Prostate gland (tissue), 2 donors: ENCODE measurements around the gene DOCK4. TPM values are rescaled to one million over a fixed set of nuclear protein-coding genes. Genes with fewer than 3 reads are reported as not detected.

ENCODE experiments used
- DNase-seq: peaks from one replicate; pipeline ENCODE4 v3.0.0-alpha.2; 2019; ENCODE audit warnings: low spot score
- H3K27ac ChIP-seq, 2 donors: fragments of 200-600 bp; sonication (generic); 2 replicates each; pipeline ENCODE4 v1.5.1; 2017 to 2019
- H3K27me3 ChIP-seq: fragments of 200-600 bp; sonication (generic); replicated peaks from 2 replicates; pipeline ENCODE4 v1.5.1; 2019; ENCODE audit not compliant: insufficient read depth
- H3K36me3 ChIP-seq, 2 donors: fragments of 200-600 bp; sonication (generic); 1 replicate in 1 of 2; 2 replicates in 1 of 2; pipeline versions ENCODE4 v1.5.1 to v1.8.1; 2017 to 2019
- H3K4me1 ChIP-seq: fragments of 200-600 bp; sonication (generic); replicated peaks from 2 replicates; pipeline ENCODE4 v1.5.1; 2019
- H3K4me3 ChIP-seq, 2 donors: fragments of 200-600 bp; sonication (generic); 2 replicates each; pipeline ENCODE4 v1.5.1; 2017 to 2019
- H3K9me3 ChIP-seq: fragments of 200-600 bp; sonication (generic); 2 replicates; pipeline ENCODE4 v1.5.1; 2017
- POLR2A ChIP-seq: fragments of 450-650 bp; IDR thresholded peaks from one replicate; pipeline ENCODE4 v1.6.1; 2016; ENCODE audit warnings: antibody characterized with exemption, mild to moderate bottlenecking
- POLR2AphosphoS5 ChIP-seq: sonication (generic); formaldehyde crosslinking; IDR thresholded peaks from one replicate; pipeline ENCODE4 v1.6.1; 2017; ENCODE audit warnings: antibody characterized with exemption
- WGBS: methylation state at CpG from one replicate; pipeline ENCODE4 v1.1.5; 2018; 5-methylcytosine and 5-hydroxymethylcytosine counted together
- intact Hi-C: fragments of 100-400 bp; cut with DNase I; formaldehyde crosslinking; loops from one replicate; pipeline ENCODE4 v1.14.2; 2022
- total RNA-seq, 2 donors: library from RNA; depleted of rRNA; stranded (reverse); fragments of >200 nt; gene quantifications; one replicate each; pipeline ENCODE4 v1.1.0, GENCODE V29; 2016
- TF ChIP-seq, protein P1 (sequence below), 4 experiments: fragments of 200-600 bp in 2 of 4; fragments of 450-650 bp in 2 of 4; sonication (generic) in 2 of 4; IDR thresholded peaks; 1 replicate in 3 of 4; 2 replicates in 1 of 4; pipeline ENCODE4 v1.5.1; 2016 to 2019; ENCODE audit warnings: antibody characterized with exemption in 4 of 4, mild to moderate bottlenecking in 2 of 4, moderate library complexity in 2 of 4

DOCK4 gene
- total RNA-seq, 2 donors from 2014 or later = 21.8 to 37.4 TPM

GRCh38 chr7:112064627-112065385 is 141.4 kb downstream of the DOCK4 start:
- H3K36me3 ChIP-seq = no peaks in the 10 kb centered on the region
- H3K4me1 ChIP-seq = peaks cover 5% of the 10 kb centered on the region
- TF ChIP-seq POLR2A (no peak), POLR2AphosphoS5 (no peak)
- TF ChIP-seq, protein P1, sequence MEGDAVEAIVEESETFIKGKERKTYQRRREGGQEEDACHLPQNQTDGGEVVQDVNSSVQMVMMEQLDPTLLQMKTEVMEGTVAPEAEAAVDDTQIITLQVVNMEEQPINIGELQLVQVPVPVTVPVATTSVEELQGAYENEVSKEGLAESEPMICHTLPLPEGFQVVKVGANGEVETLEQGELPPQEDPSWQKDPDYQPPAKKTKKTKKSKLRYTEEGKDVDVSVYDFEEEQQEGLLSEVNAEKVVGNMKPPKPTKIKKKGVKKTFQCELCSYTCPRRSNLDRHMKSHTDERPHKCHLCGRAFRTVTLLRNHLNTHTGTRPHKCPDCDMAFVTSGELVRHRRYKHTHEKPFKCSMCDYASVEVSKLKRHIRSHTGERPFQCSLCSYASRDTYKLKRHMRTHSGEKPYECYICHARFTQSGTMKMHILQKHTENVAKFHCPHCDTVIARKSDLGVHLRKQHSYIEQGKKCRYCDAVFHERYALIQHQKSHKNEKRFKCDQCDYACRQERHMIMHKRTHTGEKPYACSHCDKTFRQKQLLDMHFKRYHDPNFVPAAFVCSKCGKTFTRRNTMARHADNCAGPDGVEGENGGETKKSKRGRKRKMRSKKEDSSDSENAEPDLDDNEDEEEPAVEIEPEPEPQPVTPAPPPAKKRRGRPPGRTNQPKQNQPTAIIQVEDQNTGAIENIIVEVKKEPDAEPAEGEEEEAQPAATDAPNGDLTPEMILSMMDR (IDR thresholded peaks at IDR 0.05) = no peak
- H3K27me3 ChIP-seq = no peaks in the 10 kb centered on the region
- no peak overlapping the region for H3K27ac ChIP-seq
- intact Hi-C loops = no loop called here
- no peak for DNase-seq
- no peaks in the 10 kb centered on the region for H3K9me3 ChIP-seq
- H3K4me3 ChIP-seq = no peak overlapping the region
- 94% methylated on average over 5 of the region's 5 CpGs for WGBS

- intact Hi-C loops = no loop called here
- H3K9me3 ChIP-seq = no peaks in the 10 kb centered on the region
- H3K27ac ChIP-seq = no peak overlapping the region
- 94% methylated on average over 2 of the region's 2 CpGs for WGBS
- peaks cover 5% of the 10 kb centered on the region for H3K4me1 ChIP-seq
- no peaks in the 10 kb centered on the region for H3K27me3 ChIP-seq
- no peak overlapping the region for H3K4me3 ChIP-seq
- no peak for DNase-seq
- TF ChIP-seq POLR2A = no peak
- TF ChIP-seq, protein P1 (IDR thresholded peaks at IDR 0.05) = no peak
- H3K36me3 ChIP-seq = no peaks in the 10 kb centered on the region
Observed at GRCh38 chr7:112063974-112064373, 142.2 kb downstream of the DOCK4 start.

GRCh38 chr7:112061051-112061450 is 145.1 kb downstream of the DOCK4 start:
- intact Hi-C loops = no loop called here
- H3K27ac ChIP-seq = no peak overlapping the region
- no peaks in the 10 kb centered on the region for H3K4me1 ChIP-seq
- TF ChIP-seq, protein P1 (IDR thresholded peaks at IDR 0.05) = no peak
- TF ChIP-seq POLR2AphosphoS5 = no peak
- TF ChIP-seq POLR2A = no peak
- WGBS = 85% methylated on average over 3 of the region's 3 CpGs
- no peaks in the 10 kb centered on the region for H3K27me3 ChIP-seq
- DNase-seq = no peak
- H3K36me3 ChIP-seq = no peaks in the 10 kb centered on the region
- no peak overlapping the region for H3K4me3 ChIP-seq
- H3K9me3 ChIP-seq = no peaks in the 10 kb centered on the region

- TF ChIP-seq, protein P1 (IDR thresholded peaks at IDR 0.05) = no peak
- TF ChIP-seq POLR2AphosphoS5 (no peak), POLR2A (no peak)
- no peaks in the 10 kb centered on the region for H3K36me3 ChIP-seq
Observed at GRCh38 chr7:112060625-112061024, 145.6 kb downstream of the DOCK4 start.

GRCh38 chr7:112059675-112060074 is 146.5 kb downstream of the DOCK4 start:
- no peaks in the 10 kb centered on the region for H3K4me1 ChIP-seq
- WGBS = 17% methylated on average over 1 of the region's 1 CpG
- H3K27me3 ChIP-seq = no peaks in the 10 kb centered on the region
- H3K4me3 ChIP-seq = no peak overlapping the region
- H3K36me3 ChIP-seq = no peaks in the 10 kb centered on the region
- TF ChIP-seq POLR2AphosphoS5 (no peak), POLR2A (no peak)
- TF ChIP-seq, protein P1 (IDR thresholded peaks at IDR 0.05) = no peak
- intact Hi-C loops = no loop called here
- H3K27ac ChIP-seq = no peak overlapping the region
- no peaks in the 10 kb centered on the region for H3K9me3 ChIP-seq
- DNase-seq = no peak

More at GRCh38 chr7:112060625-112061024, 145.6 kb downstream of the DOCK4 start:
- H3K9me3 ChIP-seq = no peaks in the 10 kb centered on the region
- no peaks in the 10 kb centered on the region for H3K4me1 ChIP-seq
- no peak overlapping the region for H3K4me3 ChIP-seq
- intact Hi-C loops = no loop called here
- 59% methylated on average over 2 of the region's 2 CpGs for WGBS
- no peak for DNase-seq
- H3K27ac ChIP-seq = no peak overlapping the region
- no peaks in the 10 kb centered on the region for H3K27me3 ChIP-seq
